Panc1 (cell line): Measurements from ENCODE around the gene CUL4A. TPM values are rescaled to one million over a fixed set of nuclear protein-coding genes. Genes with fewer than 3 reads are reported as not detected.
"Not testable (repeated sequence)": the region's sequence is repeated elsewhere in the genome, so short reads cannot be mapped to it uniquely, and the experiment has no call there.

ENCODE experiments used
- ATAC-seq: fragments of 200-7000 bp; cut with Tn5 transposase; 2 replicates; pipeline ENCODE4 v1.9.1; 2020; ENCODE audit warnings: mild to moderate bottlenecking, moderate library complexity
- BruUV-seq: library from RNA; stranded (reverse); fragments of 400-500 nt; replicated peaks from 2 replicates; lab custom pipeline; 2021; lab: Mats Ljungman, UMichigan
- CTCF ChIA-PET: fragments of 300-600 bp; sonication (Branson Sonifier 250); formaldehyde crosslinking; loops from one replicate; lab custom pipeline; 2022; ENCODE audit warnings: antibody characterized with exemption; lab: Charles Lee
- POLR2A ChIA-PET: fragments of 300-600 bp; sonication (Branson Sonifier 250); formaldehyde crosslinking; loops from one replicate; lab custom pipeline; 2022; ENCODE audit warnings: antibody characterized with exemption; lab: Charles Lee
- DNase-seq: peaks from one replicate; pipeline ENCODE4 v3.0.0-alpha.2; 2010; ENCODE audit warnings: low read depth, low spot score
- H3K27ac ChIP-seq: 2 replicates; pipeline ENCODE4 v1.5.1; 2011; ENCODE audit warnings: mild to moderate bottlenecking, low read length, inconsistent platforms
- H3K27me3 ChIP-seq: fragments of 200-500 bp; sonication (Bioruptor generic); 2 replicates; pipeline ENCODE4 v1.6.0; 2014; ENCODE audit warnings: low read length, inconsistent platforms; ENCODE audit not compliant: control insufficient read depth, insufficient read depth
- H3K36me3 ChIP-seq: fragments of 200-500 bp; sonication (Bioruptor generic); 2 replicates; pipeline ENCODE4 v1.5.1; 2014; ENCODE audit warnings: inconsistent platforms, mild to moderate bottlenecking, low read length, moderate library complexity; ENCODE audit not compliant: control insufficient read depth, insufficient read depth
- H3K4me1 ChIP-seq: 2 replicates; pipeline ENCODE4 v1.5.1; 2011; ENCODE audit warnings: inconsistent platforms, mild to moderate bottlenecking, low read length, moderate library complexity; ENCODE audit not compliant: control insufficient read depth, insufficient read depth
- H3K4me3 ChIP-seq, 2 experiments: 2 replicates each; pipeline ENCODE4 v1.5.1; 2011 to 2012; ENCODE audit warnings: low read depth in 2 of 2, low read length in 2 of 2, mild to moderate bottlenecking in 2 of 2, inconsistent platforms in 1 of 2, moderate library complexity in 1 of 2
- H3K9me3 ChIP-seq: fragments of 200-500 bp; sonication (Bioruptor generic); 2 replicates; pipeline ENCODE4 v1.5.1; 2014; ENCODE audit warnings: low read depth, mild to moderate bottlenecking, inconsistent platforms, low read length, moderate library complexity; ENCODE audit not compliant: control insufficient read depth, insufficient read depth
- POLR2AphosphoS5 ChIP-seq: IDR thresholded peaks from 2 replicates; pipeline ENCODE4 v1.6.1; 2012; ENCODE audit warnings: mild to moderate bottlenecking, low read depth, low read length, moderate library complexity
- SIN3A ChIP-seq: IDR thresholded peaks from 2 replicates; pipeline ENCODE4 v1.6.1; 2012; ENCODE audit warnings: low read depth, mild to moderate bottlenecking, low read length, moderate library complexity, borderline replicate concordance; ENCODE audit not compliant: insufficient read depth
- TCF7L2 ChIP-seq: IDR thresholded peaks from 2 replicates; pipeline ENCODE4 v1.6.1; 2011; ENCODE audit warnings: mild to moderate bottlenecking, low read depth, low read length, inconsistent platforms
- in situ Hi-C: cut with HindIII; loops from 2 replicates; pipeline ENCODE4 v1.10.0; 2016; ENCODE audit warnings: low sequenced_read_pairs, low pct_unique_long_range_greater_than_20kb
- intact Hi-C: fragments of 100-400 bp; cut with micrococcal nuclease; formaldehyde crosslinking; loops from one replicate; pipeline ENCODE4 v1.10.0; 2022; ENCODE audit not compliant: unreplicated experiment
- total RNA-seq: library from RNA; stranded (reverse); gene quantifications from one replicate; pipeline ENCODE4 v1.2.1, GENCODE V29; 2021; ENCODE audit not compliant: unreplicated experiment
- TF ChIP-seq, protein P1 (sequence below): fragments of 450-650 bp; IDR thresholded peaks from 2 replicates; pipeline ENCODE4 v1.5.1; 2017; ENCODE audit warnings: mild to moderate bottlenecking
- TF ChIP-seq, protein P2 (sequence below), 2 experiments: IDR thresholded peaks; 2 replicates each; pipeline ENCODE4 v1.6.1; 2011 to 2012; ENCODE audit warnings: low read depth in 2 of 2, control low read depth in 1 of 2, low read length in 1 of 2, mild to moderate bottlenecking in 1 of 2, moderate library complexity in 1 of 2; ENCODE audit not compliant: insufficient read depth in 1 of 2

CUL4A gene
- total RNA-seq, 1 experiment from 2014 or later, result 80.8 TPM

DNA sequence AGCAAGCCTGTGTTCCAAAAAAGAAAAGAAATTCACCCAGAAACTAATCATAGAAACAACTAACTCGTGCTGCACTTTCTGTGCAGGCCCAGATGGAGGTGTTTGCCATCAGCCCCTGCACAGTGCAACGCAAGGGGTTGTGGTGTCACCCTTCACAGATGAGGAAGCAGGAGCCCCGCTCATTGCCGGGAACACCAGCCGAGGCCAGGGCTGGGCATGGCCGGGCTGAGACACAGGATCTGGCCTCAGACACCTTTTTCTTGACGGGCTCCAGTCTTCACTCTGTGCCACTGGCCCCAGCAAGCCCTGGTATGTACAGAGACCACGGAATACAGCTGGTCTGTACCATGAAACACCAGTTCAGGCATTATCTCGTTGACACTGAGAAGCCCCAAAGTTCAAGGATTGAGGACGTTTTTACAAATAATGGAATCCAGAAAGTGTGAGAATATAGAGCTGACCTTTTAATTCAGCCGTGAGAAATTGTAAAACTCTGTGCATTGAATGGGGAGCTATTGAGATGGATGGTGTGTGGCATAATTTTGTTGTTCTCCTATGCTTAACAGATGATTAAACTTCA lies 43.2 kb downstream of the CUL4A start:
- H3K27ac ChIP-seq, result no peak overlapping the region
- in situ Hi-C loops, result no loop called here
- H3K4me1 ChIP-seq, result no peaks in the 10 kb centered on the region
- no peak overlapping the region for H3K4me3 ChIP-seq
- DNase-seq (no peak), ATAC-seq (no peak)
- H3K27me3 ChIP-seq, result no peaks in the 10 kb centered on the region
- no TSS peak for BruUV-seq
- TF ChIP-seq SIN3A, result no peak
- TF ChIP-seq, protein P1, sequence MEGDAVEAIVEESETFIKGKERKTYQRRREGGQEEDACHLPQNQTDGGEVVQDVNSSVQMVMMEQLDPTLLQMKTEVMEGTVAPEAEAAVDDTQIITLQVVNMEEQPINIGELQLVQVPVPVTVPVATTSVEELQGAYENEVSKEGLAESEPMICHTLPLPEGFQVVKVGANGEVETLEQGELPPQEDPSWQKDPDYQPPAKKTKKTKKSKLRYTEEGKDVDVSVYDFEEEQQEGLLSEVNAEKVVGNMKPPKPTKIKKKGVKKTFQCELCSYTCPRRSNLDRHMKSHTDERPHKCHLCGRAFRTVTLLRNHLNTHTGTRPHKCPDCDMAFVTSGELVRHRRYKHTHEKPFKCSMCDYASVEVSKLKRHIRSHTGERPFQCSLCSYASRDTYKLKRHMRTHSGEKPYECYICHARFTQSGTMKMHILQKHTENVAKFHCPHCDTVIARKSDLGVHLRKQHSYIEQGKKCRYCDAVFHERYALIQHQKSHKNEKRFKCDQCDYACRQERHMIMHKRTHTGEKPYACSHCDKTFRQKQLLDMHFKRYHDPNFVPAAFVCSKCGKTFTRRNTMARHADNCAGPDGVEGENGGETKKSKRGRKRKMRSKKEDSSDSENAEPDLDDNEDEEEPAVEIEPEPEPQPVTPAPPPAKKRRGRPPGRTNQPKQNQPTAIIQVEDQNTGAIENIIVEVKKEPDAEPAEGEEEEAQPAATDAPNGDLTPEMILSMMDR, result no peak
- TF ChIP-seq POLR2AphosphoS5, result no peak
- no peak for TF ChIP-seq TCF7L2
- TF ChIP-seq, protein P2, sequence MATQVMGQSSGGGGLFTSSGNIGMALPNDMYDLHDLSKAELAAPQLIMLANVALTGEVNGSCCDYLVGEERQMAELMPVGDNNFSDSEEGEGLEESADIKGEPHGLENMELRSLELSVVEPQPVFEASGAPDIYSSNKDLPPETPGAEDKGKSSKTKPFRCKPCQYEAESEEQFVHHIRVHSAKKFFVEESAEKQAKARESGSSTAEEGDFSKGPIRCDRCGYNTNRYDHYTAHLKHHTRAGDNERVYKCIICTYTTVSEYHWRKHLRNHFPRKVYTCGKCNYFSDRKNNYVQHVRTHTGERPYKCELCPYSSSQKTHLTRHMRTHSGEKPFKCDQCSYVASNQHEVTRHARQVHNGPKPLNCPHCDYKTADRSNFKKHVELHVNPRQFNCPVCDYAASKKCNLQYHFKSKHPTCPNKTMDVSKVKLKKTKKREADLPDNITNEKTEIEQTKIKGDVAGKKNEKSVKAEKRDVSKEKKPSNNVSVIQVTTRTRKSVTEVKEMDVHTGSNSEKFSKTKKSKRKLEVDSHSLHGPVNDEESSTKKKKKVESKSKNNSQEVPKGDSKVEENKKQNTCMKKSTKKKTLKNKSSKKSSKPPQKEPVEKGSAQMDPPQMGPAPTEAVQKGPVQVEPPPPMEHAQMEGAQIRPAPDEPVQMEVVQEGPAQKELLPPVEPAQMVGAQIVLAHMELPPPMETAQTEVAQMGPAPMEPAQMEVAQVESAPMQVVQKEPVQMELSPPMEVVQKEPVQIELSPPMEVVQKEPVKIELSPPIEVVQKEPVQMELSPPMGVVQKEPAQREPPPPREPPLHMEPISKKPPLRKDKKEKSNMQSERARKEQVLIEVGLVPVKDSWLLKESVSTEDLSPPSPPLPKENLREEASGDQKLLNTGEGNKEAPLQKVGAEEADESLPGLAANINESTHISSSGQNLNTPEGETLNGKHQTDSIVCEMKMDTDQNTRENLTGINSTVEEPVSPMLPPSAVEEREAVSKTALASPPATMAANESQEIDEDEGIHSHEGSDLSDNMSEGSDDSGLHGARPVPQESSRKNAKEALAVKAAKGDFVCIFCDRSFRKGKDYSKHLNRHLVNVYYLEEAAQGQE (IDR thresholded peaks at IDR 0.05; ENCODE audit: insufficient read depth in 1 of 2, low read depth in 2 of 2, low read length in 1 of 2), result no peak
- H3K36me3 ChIP-seq, result peaks cover 7% of the 10 kb centered on the region
- ChIA-PET POLR2A (no interaction called here), CTCF (no interaction called here)
- intact Hi-C loops, result no loop called here
- H3K9me3 ChIP-seq, result no peaks in the 10 kb centered on the region

DNA sequence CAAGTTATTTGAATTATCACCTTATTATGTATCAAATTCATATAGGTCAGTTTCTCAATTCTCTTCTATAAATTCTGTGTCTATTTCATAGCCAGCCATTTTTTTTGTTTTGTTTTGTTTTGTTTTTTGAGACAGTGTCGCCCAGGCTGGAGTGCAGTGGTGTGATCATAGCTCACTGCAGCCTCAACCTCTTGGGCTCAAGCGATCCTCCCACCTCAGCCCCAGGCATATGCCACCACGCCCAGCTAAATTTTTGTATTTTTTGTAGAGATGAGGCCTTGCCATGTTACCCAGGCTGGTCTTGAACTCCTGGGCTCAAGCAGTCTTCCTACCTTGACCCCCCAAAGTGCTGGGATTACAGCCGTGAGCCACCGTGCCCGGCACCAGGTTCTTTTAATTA lies 48.5 kb downstream of the CUL4A start:
- POLR2A ChIA-PET, H3K27me3 ChIP-seq, in situ Hi-C loops, CTCF ChIA-PET, H3K4me1 ChIP-seq, BruUV-seq, ATAC-seq, DNase-seq, H3K4me3 ChIP-seq, H3K27ac ChIP-seq, H3K9me3 ChIP-seq, intact Hi-C loops: not testable (repeated sequence)
- peaks cover 12% of the 10 kb centered on the region for H3K36me3 ChIP-seq

DNA sequence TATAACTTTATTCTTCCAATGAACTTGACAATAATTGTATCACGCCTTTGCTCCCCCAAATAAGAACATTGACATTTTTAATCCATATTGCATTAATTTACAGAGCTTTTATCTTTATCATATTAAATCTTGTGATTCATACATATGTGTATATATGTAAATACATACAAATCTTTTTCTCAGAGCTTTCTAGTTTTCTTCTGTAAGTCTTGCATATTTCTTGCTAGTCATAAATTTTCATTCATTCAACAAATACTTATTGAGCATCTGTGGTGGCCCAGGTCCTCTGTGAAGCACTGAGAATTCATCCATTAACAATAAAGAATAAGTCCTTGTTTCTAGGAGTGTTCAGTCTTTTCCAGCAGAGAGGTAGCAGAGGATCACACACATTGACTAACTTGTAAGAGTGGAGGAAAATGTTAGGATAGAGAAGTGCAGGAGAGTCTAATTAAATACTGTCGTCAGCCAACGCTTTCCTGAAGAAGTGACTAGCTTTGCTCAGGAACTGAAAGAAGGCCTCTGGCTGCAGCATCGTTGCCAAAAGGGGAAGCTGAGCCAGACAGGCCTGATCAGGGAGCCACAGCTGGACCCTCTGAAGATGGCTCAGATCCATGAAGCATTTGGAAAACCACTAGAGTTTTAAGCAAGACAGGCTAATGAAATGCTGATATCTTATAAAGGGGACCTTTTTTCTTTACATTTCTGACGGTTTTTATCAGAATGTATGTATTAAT lies 49.1 kb downstream of the CUL4A start:
- Histone ChIP-seq H3K9me3 (no peaks in the 10 kb centered on the region), H3K4me3 (no peak overlapping the region), H3K27me3 (no peaks in the 10 kb centered on the region), H3K36me3 (peaks cover 8% of the 10 kb centered on the region), H3K4me1 (no peaks in the 10 kb centered on the region), H3K27ac (no peak overlapping the region)
- ATAC-seq (no peak), DNase-seq (no peak)
- POLR2A ChIA-PET, result no interaction called here
- in situ Hi-C loops, result no loop called here
- CTCF ChIA-PET, result no interaction called here
- intact Hi-C loops, result no loop called here
- TF ChIP-seq, protein P1, result no peak
- no peak for TF ChIP-seq POLR2AphosphoS5
- TF ChIP-seq SIN3A, result no peak
- TF ChIP-seq, protein P2 (IDR thresholded peaks at IDR 0.05; ENCODE audit: insufficient read depth in 1 of 2, low read depth in 2 of 2, low read length in 1 of 2), result no peak
- TF ChIP-seq TCF7L2, result no peak
- no TSS peak for BruUV-seq
